Measurements from ENCODE around the gene PSAP. TPM values are rescaled to one million over a fixed set of nuclear protein-coding genes. Genes with fewer than 3 reads are reported as not detected.

Gene PSAP
- total and polyA plus RNA-seq, 2 experiments from 2014 or later: 151 to 391 TPM

DNA sequence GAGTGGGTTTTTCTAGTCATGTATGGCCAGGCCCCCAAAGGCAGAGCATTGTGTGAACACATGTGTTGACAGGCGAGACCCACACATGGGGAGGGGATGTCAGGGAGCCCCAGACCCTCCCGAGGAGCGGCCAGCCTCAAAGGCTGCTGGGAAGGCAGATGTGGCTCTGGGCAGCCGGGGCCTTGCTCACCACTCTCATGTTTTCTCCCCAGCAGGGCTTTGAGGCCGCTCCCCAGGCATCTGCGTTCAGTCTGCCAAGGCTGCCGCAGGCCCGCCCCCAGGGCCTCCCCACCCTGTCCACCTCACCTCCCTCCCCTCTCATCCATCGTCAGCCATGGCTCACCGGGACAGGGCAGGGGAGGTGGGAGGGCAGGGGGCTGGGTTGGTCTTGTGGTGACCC, 61.2 kb downstream of the PSAP start:
- no peaks in the 10 kb centered on the region; the same call in 2 of the 3 replicates for H3K9me3 Mint-ChIP-seq
- TF ChIP-seq, protein P1, sequence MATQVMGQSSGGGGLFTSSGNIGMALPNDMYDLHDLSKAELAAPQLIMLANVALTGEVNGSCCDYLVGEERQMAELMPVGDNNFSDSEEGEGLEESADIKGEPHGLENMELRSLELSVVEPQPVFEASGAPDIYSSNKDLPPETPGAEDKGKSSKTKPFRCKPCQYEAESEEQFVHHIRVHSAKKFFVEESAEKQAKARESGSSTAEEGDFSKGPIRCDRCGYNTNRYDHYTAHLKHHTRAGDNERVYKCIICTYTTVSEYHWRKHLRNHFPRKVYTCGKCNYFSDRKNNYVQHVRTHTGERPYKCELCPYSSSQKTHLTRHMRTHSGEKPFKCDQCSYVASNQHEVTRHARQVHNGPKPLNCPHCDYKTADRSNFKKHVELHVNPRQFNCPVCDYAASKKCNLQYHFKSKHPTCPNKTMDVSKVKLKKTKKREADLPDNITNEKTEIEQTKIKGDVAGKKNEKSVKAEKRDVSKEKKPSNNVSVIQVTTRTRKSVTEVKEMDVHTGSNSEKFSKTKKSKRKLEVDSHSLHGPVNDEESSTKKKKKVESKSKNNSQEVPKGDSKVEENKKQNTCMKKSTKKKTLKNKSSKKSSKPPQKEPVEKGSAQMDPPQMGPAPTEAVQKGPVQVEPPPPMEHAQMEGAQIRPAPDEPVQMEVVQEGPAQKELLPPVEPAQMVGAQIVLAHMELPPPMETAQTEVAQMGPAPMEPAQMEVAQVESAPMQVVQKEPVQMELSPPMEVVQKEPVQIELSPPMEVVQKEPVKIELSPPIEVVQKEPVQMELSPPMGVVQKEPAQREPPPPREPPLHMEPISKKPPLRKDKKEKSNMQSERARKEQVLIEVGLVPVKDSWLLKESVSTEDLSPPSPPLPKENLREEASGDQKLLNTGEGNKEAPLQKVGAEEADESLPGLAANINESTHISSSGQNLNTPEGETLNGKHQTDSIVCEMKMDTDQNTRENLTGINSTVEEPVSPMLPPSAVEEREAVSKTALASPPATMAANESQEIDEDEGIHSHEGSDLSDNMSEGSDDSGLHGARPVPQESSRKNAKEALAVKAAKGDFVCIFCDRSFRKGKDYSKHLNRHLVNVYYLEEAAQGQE (IDR thresholded peaks at IDR 0.05; ENCODE audit: unreplicated experiment): no peak
- TF ChIP-seq ZNF331 (CRISPR knock-in tag; IDR thresholded peaks at IDR 0.05; ENCODE audit: low read depth) (no peak), NANOG (IDR thresholded peaks at IDR 0.05; ENCODE audit: borderline replicate concordance) (no peak), JUNB (IDR thresholded peaks at IDR 0.05; ENCODE audit: unreplicated experiment) (no peak), EZH2 (IDR thresholded peaks at IDR 0.05; ENCODE audit: low read depth, unreplicated experiment) (no peak), ZNF114 (CRISPR knock-in tag; IDR thresholded peaks at IDR 0.05) (no peak), POLR2AphosphoS5 (IDR thresholded peaks at IDR 0.05; ENCODE audit: low read depth) (no peak), EZH2phosphoT487 (IDR thresholded peaks at IDR 0.05; ENCODE audit: unreplicated experiment) (no peak), CREB1 (CRISPR knock-in tag; IDR thresholded peaks at IDR 0.05; ENCODE audit: low read depth) (no peak)
- TF ChIP-seq, protein P2, sequence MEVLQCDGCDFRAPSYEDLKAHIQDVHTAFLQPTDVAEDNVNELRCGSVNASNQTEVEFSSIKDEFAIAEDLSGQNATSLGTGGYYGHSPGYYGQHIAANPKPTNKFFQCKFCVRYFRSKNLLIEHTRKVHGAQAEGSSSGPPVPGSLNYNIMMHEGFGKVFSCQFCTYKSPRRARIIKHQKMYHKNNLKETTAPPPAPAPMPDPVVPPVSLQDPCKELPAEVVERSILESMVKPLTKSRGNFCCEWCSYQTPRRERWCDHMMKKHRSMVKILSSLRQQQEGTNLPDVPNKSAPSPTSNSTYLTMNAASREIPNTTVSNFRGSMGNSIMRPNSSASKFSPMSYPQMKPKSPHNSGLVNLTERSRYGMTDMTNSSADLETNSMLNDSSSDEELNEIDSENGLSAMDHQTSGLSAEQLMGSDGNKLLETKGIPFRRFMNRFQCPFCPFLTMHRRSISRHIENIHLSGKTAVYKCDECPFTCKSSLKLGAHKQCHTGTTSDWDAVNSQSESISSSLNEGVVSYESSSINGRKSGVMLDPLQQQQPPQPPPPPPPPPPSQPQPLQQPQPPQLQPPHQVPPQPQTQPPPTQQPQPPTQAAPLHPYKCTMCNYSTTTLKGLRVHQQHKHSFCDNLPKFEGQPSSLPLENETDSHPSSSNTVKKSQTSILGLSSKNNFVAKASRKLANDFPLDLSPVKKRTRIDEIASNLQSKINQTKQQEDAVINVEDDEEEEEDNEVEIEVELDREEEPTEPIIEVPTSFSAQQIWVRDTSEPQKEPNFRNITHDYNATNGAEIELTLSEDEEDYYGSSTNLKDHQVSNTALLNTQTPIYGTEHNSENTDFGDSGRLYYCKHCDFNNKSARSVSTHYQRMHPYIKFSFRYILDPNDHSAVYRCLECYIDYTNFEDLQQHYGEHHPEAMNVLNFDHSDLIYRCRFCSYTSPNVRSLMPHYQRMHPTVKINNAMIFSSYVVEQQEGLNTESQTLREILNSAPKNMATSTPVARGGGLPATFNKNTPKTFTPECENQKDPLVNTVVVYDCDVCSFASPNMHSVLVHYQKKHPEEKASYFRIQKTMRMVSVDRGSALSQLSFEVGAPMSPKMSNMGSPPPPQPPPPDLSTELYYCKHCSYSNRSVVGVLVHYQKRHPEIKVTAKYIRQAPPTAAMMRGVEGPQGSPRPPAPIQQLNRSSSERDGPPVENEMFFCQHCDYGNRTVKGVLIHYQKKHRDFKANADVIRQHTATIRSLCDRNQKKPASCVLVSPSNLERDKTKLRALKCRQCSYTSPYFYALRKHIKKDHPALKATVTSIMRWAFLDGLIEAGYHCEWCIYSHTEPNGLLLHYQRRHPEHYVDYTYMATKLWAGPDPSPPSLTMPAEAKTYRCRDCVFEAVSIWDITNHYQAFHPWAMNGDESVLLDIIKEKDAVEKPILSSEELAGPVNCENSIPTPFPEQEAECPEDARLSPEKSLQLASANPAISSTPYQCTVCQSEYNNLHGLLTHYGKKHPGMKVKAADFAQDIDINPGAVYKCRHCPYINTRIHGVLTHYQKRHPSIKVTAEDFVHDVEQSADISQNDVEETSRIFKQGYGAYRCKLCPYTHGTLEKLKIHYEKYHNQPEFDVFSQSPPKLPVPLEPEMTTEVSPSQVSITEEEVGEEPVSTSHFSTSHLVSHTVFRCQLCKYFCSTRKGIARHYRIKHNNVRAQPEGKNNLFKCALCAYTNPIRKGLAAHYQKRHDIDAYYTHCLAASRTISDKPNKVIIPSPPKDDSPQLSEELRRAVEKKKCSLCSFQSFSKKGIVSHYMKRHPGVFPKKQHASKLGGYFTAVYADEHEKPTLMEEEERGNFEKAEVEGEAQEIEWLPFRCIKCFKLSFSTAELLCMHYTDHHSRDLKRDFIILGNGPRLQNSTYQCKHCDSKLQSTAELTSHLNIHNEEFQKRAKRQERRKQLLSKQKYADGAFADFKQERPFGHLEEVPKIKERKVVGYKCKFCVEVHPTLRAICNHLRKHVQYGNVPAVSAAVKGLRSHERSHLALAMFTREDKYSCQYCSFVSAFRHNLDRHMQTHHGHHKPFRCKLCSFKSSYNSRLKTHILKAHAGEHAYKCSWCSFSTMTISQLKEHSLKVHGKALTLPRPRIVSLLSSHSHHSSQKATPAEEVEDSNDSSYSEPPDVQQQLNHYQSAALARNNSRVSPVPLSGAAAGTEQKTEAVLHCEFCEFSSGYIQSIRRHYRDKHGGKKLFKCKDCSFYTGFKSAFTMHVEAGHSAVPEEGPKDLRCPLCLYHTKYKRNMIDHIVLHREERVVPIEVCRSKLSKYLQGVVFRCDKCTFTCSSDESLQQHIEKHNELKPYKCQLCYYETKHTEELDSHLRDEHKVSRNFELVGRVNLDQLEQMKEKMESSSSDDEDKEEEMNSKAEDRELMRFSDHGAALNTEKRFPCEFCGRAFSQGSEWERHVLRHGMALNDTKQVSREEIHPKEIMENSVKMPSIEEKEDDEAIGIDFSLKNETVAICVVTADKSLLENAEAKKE (CRISPR knock-in tag; IDR thresholded peaks at IDR 0.05): no peak
- TF ChIP-seq, protein P3, sequence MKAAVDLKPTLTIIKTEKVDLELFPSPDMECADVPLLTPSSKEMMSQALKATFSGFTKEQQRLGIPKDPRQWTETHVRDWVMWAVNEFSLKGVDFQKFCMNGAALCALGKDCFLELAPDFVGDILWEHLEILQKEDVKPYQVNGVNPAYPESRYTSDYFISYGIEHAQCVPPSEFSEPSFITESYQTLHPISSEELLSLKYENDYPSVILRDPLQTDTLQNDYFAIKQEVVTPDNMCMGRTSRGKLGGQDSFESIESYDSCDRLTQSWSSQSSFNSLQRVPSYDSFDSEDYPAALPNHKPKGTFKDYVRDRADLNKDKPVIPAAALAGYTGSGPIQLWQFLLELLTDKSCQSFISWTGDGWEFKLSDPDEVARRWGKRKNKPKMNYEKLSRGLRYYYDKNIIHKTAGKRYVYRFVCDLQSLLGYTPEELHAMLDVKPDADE (IDR thresholded peaks at IDR 0.05): no peak
- Histone ChIP-seq H3K79me2 (replicated peaks; ENCODE audit: insufficient read depth) (no peaks in the 10 kb centered on the region), H3K4me2 (no peak overlapping the region), H3K9me2 (ENCODE audit: insufficient read depth) (no peaks in the 10 kb centered on the region), H3F3A (replicated peaks; ENCODE audit: low read depth) (no peaks in the 10 kb centered on the region), H4K20me1 (replicated peaks; ENCODE audit: insufficient read depth) (no peaks in the 10 kb centered on the region), H2AFZ (no peak overlapping the region), H3K36me3 (ENCODE audit: insufficient read depth) (no peaks in the 10 kb centered on the region), H3K27ac (ENCODE audit: low read depth) (no peak overlapping the region), H3K4me3 (no peak overlapping the region), H3K27me3 (ENCODE audit: insufficient read depth) (no peaks in the 10 kb centered on the region), H3K4me1 (ENCODE audit: insufficient read depth) (no peaks in the 10 kb centered on the region)
- peaks cover 15% of the 10 kb centered on the region for H3K27me3 Mint-ChIP-seq (ENCODE audit: insufficient read depth, low read depth, poor library complexity)
- no peak overlapping the region for H3K4me3 Mint-ChIP-seq
- H3K4me1 Mint-ChIP-seq: no peaks in the 10 kb centered on the region
- no peaks in the 10 kb centered on the region for H3K36me3 Mint-ChIP-seq (ENCODE audit: low read depth)
- no peak overlapping the region for H3K27ac Mint-ChIP-seq
- ATAC-seq: no peak
- DNase-seq (ENCODE audit: low spot score): no peak
